Activated T-cell treated with anti-CD3 and anti-CD28 coated beads, Interleukin-2, amount 50 U/mL, for 24 hours (primary cell): ENCODE results near the gene NENF.
"Not testable (repeated sequence)": the region's sequence is repeated elsewhere in the genome, so short reads cannot be mapped to it uniquely, and the experiment has no call there.

Experiments used
- DNase-seq: peaks from one replicate; pipeline ENCODE4 v3.0.0-alpha.2; 2020
- H3K27ac Mint-ChIP-seq: 2 replicates; pipeline ENCODE4 v1.8.0; 2020; ENCODE audit warnings: mild to moderate bottlenecking, mixed read lengths
- H3K27me3 Mint-ChIP-seq: 2 replicates; pipeline ENCODE4 v1.8.0; 2020; ENCODE audit warnings: mixed read lengths
- H3K36me3 Mint-ChIP-seq: 2 replicates; pipeline ENCODE4 v1.8.0; 2020; ENCODE audit warnings: low read depth, mixed read lengths
- H3K4me1 Mint-ChIP-seq: 2 replicates; pipeline ENCODE4 v1.8.0; 2020; ENCODE audit warnings: low read depth, mixed read lengths
- H3K4me3 Mint-ChIP-seq: 2 replicates; pipeline ENCODE4 v1.8.0; 2020; ENCODE audit warnings: mild to moderate bottlenecking, moderate library complexity, mixed read lengths
- H3K9me3 Mint-ChIP-seq: 2 replicates; pipeline ENCODE4 v1.8.0; 2020; ENCODE audit warnings: mixed read lengths

The NENF gene

DNA sequence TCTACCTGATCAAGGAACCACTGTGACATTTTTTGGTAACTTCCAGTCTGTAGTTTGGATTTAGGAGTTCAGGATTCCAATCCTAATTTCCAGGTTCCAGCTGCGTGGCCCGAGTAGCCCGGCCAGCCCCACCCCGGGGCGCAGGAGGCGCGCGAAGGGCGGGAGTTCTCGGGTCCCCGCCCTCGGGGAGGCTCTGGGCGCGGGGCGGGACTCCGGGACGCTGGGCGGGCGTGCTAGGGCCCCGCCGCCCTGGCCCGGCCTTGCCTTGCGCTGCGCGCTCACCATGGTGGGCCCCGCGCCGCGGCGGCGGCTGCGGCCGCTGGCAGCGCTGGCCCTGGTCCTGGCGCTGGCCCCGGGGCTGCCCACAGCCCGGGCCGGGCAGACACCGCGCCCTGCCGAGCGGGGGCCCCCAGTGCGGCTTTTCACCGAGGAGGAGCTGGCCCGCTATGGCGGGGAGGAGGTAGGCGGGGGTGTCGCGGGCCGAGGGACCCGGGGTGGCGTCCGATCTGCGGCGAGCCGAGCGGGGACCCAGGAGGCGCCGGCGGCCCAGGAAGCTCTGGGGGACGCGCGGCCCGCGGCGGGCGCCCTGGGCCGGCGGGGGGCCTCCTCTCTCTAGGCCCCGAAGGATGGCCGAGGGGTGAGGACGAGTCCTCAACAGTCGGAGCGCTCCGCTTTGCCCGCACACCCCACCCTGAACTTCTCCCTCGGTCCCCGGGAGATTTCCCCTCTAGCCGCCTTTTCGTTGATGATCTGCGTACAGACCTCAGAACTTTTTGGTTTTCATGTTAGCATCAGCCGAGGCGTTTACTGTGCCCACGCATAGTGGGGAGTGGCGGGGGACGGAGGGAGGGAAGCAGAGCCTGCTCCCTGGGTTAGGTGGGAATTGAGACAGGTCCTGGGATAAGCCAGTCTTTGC is at the start of gene NENF:
Gene NENF, plus strand, starts transcription at position 260 of the 916 bp plus-strand sequence. Its CDS starts 24 bp downstream, at position 284.
- Mint-ChIP-seq H3K9me3 (no peaks in the 10 kb centered on the region), H3K27me3 (no peaks in the 10 kb centered on the region), H3K4me3 (peak within 1 kb of the TSS; percentile 80), H3K27ac (peak within 1 kb of the TSS; percentile 79), H3K4me1 (peaks cover 33% of the 10 kb centered on the region), H3K36me3 (peaks cover 3% of the 10 kb centered on the region)
- peak; percentile 87 for DNase-seq

DNA sequence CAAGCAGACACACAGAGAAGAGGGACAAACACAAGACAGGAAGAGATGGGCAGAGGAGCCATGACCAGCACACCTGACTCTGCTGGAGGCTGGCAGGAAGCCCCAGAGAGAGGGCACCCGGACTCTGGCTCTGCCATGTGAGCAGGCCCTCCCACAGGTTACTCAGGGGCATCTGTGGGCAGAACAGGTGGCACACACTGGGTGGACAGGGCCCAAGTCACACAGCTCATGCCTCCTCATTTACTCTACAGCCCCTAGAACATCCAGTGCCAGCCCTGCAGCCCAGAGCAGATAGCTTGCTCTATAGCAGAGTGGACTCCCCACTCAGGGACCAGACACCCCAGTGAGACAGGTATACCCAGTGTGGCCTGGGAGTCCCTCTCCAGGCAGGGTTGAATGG is 46.7 kb upstream of the NENF start:
- H3K36me3 Mint-ChIP-seq: peaks cover 89% of the 10 kb centered on the region
- no peak overlapping the region for H3K4me3 Mint-ChIP-seq
- H3K27ac Mint-ChIP-seq: peak overlapping the region; percentile 54

DNA sequence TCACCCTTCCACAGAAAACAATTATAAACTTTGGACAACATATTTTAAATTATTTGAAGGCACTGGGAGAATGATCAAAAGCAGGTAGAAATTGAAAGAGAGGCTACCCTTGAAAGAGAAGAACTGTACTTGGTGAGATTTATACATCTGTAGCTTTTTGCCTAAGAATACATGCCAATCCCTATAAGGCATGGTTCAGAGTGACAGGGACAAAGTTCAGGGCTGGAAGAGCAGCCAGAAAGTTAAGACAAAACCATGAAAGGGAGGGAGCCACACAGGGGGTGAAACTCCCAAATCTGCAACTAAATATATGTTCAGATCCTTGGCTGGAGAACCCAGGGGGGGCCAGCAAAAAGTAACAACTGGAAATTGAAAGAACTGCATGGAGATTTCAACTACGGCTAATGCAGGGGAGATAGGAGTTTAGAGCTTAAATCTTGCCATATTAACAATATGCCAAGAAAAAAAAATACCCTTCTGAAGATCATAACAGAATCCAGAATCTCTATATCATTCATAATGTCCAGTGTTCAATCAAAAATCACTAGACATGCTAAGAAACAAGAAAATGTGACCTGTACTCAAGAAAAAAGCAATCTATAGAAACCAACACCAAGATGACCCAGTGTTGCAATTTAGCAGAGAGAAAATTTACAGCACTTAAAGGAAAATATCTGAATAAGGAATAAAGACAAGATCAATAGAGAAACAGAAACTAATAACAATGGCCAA is 43.6 kb upstream of the NENF start:
- Mint-ChIP-seq H3K9me3 (peaks cover 6% of the 10 kb centered on the region), H3K27ac (no peak overlapping the region), H3K27me3 (no peaks in the 10 kb centered on the region), H3K4me1 (peaks cover 9% of the 10 kb centered on the region), H3K36me3 (peaks cover 86% of the 10 kb centered on the region), H3K4me3 (no peak overlapping the region)
- DNase-seq: no peak

More for the DNA sequence above, 46.7 kb upstream of the NENF start:
- DNase-seq: no peak
- Mint-ChIP-seq H3K9me3 (peaks cover 6% of the 10 kb centered on the region), H3K27me3 (no peaks in the 10 kb centered on the region), H3K4me1 (peaks cover 2% of the 10 kb centered on the region)

DNA sequence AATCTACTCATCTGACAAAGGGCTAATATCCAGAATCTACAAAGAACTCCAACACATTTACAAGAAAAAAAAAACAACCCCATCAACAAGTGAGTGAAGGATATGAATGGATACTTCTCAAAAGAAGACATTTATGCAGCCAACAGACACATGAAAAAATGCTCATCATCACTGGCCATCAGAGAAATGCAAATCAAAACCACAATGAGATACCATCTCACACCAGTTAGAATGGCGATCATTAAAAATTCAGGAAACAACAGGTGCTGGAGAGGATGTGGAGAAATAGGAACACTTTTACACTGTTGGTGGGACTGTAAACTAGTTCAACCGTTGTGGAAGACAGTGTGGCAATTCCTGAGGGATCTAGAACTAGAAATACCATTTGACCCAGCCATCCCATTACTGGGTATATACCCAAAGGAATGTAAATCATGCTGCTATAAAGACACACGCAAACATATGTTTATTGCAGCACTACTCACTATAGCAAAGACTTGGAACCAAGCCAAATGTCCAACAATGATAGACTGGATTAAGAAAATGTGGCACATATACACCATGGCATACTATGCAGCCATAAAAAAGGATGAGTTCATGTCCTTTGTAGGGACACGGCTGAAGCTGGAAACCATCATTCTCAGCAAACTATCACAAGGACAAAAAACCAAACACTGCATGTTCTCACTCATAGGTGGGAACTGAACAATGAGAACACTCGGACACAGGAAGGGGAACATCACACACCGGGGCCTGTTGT is 36.9 kb upstream of the NENF start:
- not testable (repeated sequence) for H3K9me3 Mint-ChIP-seq, H3K27me3 Mint-ChIP-seq
- peaks cover 80% of the 10 kb centered on the region for H3K36me3 Mint-ChIP-seq

DNA sequence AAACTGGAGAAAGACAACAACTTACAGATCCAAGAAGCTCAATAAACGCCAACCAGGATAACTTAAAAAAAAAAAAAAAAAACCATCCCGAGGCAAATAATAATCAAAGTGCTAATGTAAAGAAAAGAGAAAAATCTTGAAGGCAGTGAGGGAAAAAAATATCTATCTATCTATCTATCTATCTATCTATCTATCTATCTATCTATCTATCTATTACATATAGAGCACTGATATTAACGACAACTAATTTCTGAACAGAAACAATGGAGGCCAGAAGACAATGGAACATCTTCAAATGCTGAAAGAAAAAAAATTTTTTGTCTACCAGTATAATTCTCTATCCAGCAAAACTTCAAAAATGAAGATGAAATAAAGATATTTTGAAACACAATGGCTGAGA is 36.1 kb upstream of the NENF start:
- Mint-ChIP-seq H3K27ac (no peak overlapping the region), H3K9me3 (peaks cover 8% of the 10 kb centered on the region), H3K4me3 (no peak overlapping the region), H3K4me1 (peaks cover 8% of the 10 kb centered on the region), H3K27me3 (no peaks in the 10 kb centered on the region), H3K36me3 (peaks cover 76% of the 10 kb centered on the region)
- DNase-seq: no peak

More for the DNA sequence above, 36.9 kb upstream of the NENF start:
- not testable (repeated sequence) for DNase-seq, H3K4me3 Mint-ChIP-seq, H3K27ac Mint-ChIP-seq, H3K4me1 Mint-ChIP-seq

DNA sequence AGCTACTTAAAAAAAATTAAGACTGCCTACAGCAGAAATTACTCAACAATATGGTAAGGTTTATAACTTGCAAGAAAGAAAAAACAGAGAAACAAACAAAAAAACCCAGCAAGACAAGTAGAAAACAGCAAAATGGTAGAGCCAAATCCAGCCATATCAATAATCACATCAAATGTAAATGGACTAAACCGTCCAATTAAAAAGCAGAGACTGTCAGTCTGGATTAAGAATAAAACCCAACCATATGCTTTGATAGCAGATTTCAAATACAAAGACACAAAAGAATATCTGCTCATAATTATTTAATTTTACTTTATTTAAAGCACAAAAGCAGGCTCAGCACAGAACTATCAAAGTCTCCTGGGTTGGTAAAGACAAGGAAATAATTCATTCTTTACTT is 35.5 kb upstream of the NENF start:
- no peak overlapping the region for H3K4me3 Mint-ChIP-seq
- no peak overlapping the region for H3K27ac Mint-ChIP-seq
- peaks cover 77% of the 10 kb centered on the region for H3K36me3 Mint-ChIP-seq
- no peaks in the 10 kb centered on the region for H3K27me3 Mint-ChIP-seq
- DNase-seq: no peak
- H3K4me1 Mint-ChIP-seq: peaks cover 10% of the 10 kb centered on the region
- peaks cover 8% of the 10 kb centered on the region for H3K9me3 Mint-ChIP-seq

DNA sequence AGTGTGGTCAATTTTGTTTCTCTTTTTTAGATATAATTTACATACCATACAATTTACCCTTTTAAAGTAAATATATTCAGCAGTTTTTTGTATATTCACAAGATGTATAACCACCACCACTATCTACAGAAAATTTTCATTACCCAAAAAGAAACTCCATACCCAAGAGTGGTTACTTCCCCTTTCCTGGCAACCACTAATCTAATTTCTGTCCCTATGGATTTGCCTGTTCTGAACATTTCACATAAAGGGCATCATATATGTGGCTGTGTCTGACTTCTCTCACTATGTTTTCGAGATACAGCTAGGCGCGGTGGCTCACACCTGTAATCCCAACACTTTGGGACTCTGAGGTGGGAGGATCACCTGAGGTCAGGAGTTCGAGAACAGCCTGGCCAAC is 31.7 kb upstream of the NENF start:
- DNase-seq: no peak
- Mint-ChIP-seq H3K36me3 (peaks cover 86% of the 10 kb centered on the region), H3K27ac (no peak overlapping the region), H3K27me3 (no peaks in the 10 kb centered on the region), H3K4me1 (peaks cover 18% of the 10 kb centered on the region), H3K9me3 (peaks cover 8% of the 10 kb centered on the region), H3K4me3 (no peak overlapping the region)

DNA sequence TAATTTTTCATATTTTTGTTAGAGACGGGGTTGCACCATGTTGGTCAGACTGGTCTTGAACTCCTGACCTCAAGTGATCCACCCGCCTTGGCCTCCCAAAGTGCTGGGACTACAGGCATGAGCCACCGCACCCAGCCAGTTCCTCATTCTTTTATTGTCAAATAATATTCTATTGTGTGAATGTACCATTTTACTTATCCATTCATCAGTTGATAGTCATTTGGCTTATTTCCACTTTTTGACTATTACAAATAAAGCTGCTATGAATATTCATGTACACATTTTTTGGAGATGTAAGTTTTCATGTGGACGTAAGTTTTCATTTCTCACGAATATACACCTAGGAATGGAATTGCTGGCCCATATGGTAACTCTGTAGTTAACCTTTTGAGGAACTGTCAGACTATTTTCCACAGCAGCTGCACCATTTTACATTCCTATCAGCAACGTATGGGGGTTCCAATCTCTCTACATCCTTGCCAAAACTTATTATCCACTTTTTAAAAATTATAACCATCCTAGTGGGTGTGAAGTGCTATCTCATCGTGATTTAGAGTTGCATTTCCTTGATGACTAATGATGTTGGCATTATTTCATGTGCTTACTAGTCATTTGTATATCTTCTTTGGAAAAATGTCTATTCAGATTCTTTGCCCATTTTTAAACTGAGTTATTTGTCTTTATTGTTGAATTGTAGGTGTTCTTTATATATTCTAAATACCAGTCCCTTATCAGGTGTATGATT is 30.7 kb upstream of the NENF start:
- H3K27me3 Mint-ChIP-seq: no peaks in the 10 kb centered on the region
- peaks cover 18% of the 10 kb centered on the region for H3K4me1 Mint-ChIP-seq
- no peak overlapping the region for H3K4me3 Mint-ChIP-seq
- peak overlapping the region; percentile 63 for H3K27ac Mint-ChIP-seq
- H3K36me3 Mint-ChIP-seq: peaks cover 86% of the 10 kb centered on the region
- H3K9me3 Mint-ChIP-seq: peaks cover 5% of the 10 kb centered on the region
- no peak for DNase-seq

DNA sequence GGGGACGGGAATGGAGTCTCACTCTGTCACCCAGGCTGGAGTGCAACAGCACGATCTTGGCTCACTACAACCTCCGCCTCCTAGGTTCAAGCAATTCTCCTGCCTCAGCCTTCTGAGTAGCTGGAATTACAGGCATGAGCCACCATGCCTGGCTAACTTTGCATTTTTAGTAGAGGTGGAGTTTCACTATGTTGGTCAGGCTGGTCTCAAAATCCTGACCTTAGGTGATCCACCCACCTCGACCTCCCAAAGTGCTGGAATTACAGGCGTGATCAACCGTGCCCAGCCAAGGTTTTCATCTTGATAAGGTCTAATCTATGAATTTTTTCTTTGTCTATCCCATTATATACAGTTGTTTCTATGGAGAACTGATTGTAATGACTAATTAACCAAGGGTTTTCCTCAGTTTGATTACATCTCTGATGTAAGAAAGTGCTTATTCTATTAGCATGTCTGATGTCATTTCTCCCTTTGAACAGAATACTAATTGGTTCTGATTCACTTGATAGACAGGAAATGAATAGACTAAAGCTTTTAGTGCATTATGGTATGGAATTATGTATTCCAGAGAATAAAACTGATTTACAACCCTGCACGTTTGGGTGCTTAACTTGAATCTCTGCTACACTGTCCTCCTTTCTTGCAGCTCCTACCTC is 29.9 kb upstream of the NENF start:
- Mint-ChIP-seq H3K4me3 (no peak overlapping the region), H3K27me3 (no peaks in the 10 kb centered on the region), H3K27ac (peak overlapping the region; percentile 63), H3K36me3 (peaks cover 85% of the 10 kb centered on the region), H3K4me1 (peaks cover 18% of the 10 kb centered on the region), H3K9me3 (peaks cover 3% of the 10 kb centered on the region)
- no peak for DNase-seq

DNA sequence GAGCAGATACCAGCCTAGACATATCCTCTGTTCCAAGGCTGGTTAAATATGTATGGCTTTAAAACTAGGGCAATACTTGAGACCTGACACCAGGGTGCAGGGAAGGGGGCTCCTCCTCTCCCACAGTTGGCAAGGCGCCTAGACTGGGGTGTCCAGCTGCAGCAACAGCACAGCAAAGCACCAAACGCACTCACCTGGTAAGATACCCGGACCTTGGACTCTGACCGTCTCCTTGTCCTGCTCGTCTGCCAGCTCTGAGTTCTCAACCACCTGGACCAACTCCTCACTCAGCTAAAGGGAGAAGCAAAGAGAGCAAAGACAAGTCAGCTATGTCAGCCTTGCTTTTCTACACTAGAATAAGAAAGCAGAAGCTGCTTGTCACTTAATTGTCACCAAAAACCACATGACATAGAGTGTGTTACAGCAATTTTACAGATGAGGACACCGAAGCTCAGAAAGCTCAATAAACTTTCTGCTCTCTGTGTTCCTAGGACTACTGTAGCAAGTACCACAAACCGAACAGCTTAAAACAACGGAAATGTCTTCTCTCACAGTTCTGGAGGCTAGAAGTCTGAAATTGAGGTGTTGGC is 22.4 kb upstream of the NENF start:
- H3K36me3 Mint-ChIP-seq: peaks cover 80% of the 10 kb centered on the region
- peaks cover 26% of the 10 kb centered on the region for H3K4me1 Mint-ChIP-seq
- no peak overlapping the region for H3K27ac Mint-ChIP-seq
- H3K27me3 Mint-ChIP-seq: no peaks in the 10 kb centered on the region
- DNase-seq: no peak
- no peak overlapping the region for H3K4me3 Mint-ChIP-seq
- H3K9me3 Mint-ChIP-seq: no peaks in the 10 kb centered on the region

DNA sequence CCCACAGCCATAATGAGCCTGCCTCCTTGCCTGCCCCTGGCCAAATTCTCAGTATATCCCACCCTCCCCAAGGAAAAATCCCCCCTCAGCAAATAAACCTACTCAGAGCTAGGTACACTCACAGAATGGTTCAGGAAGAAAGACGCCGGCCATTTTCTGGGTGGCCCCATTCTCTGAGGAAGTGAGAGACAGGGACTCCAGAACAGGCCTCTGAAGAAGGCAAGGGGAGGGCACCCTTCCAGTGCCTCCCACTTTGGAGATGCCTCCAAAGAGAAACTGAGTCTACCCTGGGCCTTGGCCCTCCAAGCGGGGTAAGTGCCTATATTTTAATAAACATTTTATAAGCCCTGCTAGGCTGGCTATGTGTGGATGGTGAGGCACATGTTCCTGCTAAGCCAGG is 20.3 kb upstream of the NENF start:
- peaks cover 61% of the 10 kb centered on the region for H3K36me3 Mint-ChIP-seq
- H3K4me1 Mint-ChIP-seq: peaks cover 29% of the 10 kb centered on the region
- no peak overlapping the region for H3K27ac Mint-ChIP-seq
- no peaks in the 10 kb centered on the region for H3K27me3 Mint-ChIP-seq
- no peaks in the 10 kb centered on the region for H3K9me3 Mint-ChIP-seq
- no peak for DNase-seq
- no peak overlapping the region for H3K4me3 Mint-ChIP-seq

DNA sequence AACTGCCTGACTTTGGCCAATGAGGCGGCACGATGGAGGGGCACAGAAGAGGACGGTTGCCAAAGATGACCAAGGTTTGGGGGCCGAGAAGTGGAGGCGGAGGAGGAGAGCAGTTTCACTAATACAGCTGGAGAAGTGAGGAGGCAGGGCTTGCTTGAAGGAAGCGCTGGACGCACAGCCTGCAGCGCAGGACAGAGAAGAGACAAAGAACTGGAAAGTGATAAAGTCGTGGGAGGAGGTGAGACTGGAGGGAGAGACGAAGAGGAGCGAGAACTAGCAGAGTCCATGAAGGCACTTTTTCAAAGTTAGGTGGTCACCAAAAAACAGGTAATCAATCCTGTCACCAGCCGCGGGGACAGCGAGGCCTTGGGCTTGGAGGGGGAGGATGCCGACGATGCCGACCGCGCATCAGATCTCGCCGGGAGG is 18.8 kb upstream of the NENF start:
- Mint-ChIP-seq H3K9me3 (no peaks in the 10 kb centered on the region), H3K36me3 (peaks cover 47% of the 10 kb centered on the region), H3K4me3 (peak overlapping the region; percentile 99), H3K27ac (peak overlapping the region; percentile 50), H3K4me1 (peaks cover 29% of the 10 kb centered on the region), H3K27me3 (no peaks in the 10 kb centered on the region)
- no peak for DNase-seq
